ENCODE results near the gene FOXL1.

GRCh38 chr16:86626966-86627365, 48.6 kb downstream of the FOXL1 start:
- TF ChIP-seq CTCF (IDR thresholded peaks at IDR 0.05) (no peak), JUNB (IDR thresholded peaks at IDR 0.05) (no peak), CHD2 (IDR thresholded peaks at IDR 0.05; ENCODE audit: low read length, partially characterized antibody) (no peak), POLR2A (IDR thresholded peaks at IDR 0.05; ENCODE audit: low read length) (no peak), RFX5 (IDR thresholded peaks at IDR 0.05) (no peak), BCL3 (IDR thresholded peaks at IDR 0.05) (no peak), REST (IDR thresholded peaks at IDR 0.05) (no peak), NR3C1 (IDR thresholded peaks at IDR 0.05) (no peak), ELK1 (IDR thresholded peaks at IDR 0.05; ENCODE audit: low read depth, low read length) (no peak), JUN (IDR thresholded peaks at IDR 0.05) (no peak), MAZ (IDR thresholded peaks at IDR 0.05; ENCODE audit: borderline replicate concordance, low read depth, low read length) (no peak), ZNF302 (CRISPR knock-in tag; IDR thresholded peaks at IDR 0.05) (no peak)
